Glomerular endothelial cell (primary cell): ENCODE measurements around the gene SPATA33. TPM values are rescaled to one million over a fixed set of nuclear protein-coding genes. Genes with fewer than 3 reads are reported as not detected.
"Not testable (repeated sequence)": the region's sequence is repeated elsewhere in the genome, so short reads cannot be mapped to it uniquely, and the experiment has no call there.

Experiments
- DNase-seq: peaks from one replicate; pipeline ENCODE4 v3.0.0-alpha.2; 2011; ENCODE audit warnings: low read depth, low spot score; ENCODE audit errors: extremely low read depth
- total RNA-seq: library from RNA; depleted of rRNA; stranded (reverse); fragments of >200 nt; gene quantifications from 2 replicates; pipeline ENCODE4 v1.2.3, GENCODE V29; 2015

The SPATA33 gene
- total RNA-seq, 1 donor from 2014 or later = 10.0 TPM

DNA sequence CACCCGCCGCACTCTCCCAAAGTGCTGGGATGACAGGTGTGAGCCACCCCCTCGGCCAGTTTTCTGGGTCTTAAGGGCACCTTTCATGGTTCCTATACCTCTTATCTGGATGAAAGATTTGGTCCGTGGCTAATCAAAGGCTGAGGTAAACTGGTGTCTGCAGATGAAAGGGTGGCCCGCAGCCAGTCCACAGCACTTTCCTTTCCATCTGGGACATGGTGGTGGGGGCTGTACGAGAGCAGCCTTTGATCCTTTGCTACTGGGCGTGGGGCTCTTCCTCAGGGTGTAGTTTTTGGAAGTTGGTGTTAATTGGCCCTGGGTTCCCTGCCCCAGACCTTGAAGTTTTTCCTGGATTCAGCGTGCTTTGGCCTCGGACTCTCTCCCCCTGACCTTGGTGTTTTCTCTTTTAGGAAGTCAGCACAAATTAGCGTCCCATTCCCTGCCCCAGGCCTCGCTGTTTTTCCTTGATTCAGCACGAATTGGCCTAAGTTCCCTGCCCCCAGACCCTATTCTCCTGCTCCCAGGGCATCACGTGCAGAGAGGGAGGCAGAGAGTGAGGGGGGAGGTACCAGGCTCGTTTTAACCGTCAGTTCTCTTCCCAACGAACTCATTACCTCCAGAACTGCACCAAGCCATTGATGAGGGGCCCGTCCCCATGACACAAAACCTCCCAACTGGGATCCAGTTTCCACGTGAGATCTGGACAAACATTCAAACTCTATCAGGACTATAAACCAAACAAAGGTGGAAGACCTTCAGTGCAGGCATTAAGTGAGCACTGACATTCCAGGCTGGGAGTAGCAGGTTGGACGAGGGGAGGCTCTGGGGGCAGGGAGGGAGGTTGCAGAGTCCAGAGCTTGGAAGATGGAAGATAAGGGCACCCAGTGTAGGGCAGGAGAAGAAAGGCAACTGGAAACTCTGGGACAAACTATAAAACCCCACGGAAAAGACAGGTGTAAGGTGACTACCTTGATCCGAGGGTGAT, 32.6 kb upstream of the SPATA33 start:
- no peak for DNase-seq

DNA sequence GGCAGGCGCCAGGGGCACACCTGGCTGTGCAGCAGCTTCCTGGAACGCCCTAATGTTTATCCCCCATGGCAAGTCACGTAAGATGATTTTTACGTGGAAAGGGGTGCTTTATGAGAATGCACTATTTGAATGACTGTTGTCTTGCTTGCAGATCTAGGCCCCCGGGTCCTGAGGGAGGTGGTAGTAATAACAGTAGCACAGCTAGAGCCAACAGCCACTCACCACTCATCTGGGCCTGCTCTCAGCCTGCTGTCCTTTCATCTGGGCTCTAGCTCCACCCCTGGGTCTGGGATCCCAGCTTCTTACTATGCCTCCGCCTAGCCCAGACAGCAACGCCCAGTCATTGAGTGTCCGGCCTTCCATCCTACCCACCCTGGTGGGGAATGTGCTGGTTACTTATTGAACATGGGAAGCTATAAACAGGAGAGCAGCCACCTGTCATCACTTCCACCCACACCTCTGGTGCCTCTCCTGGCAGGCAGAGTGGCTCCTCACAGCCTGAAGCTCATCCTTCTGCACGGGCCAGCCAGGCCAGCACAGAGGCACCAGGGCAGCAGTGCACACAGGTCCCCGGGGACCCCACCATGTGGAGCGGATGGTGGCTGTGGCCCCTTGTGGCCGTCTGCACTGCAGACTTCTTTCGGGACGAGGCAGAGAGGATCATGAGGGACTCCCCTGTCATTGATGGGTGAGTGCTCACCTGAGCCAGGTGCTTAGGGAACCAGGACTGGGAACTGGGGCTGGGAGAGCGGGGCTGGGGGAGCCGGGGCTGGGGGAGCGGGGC, 27.6 kb upstream of the SPATA33 start:
- no peak for DNase-seq

DNA sequence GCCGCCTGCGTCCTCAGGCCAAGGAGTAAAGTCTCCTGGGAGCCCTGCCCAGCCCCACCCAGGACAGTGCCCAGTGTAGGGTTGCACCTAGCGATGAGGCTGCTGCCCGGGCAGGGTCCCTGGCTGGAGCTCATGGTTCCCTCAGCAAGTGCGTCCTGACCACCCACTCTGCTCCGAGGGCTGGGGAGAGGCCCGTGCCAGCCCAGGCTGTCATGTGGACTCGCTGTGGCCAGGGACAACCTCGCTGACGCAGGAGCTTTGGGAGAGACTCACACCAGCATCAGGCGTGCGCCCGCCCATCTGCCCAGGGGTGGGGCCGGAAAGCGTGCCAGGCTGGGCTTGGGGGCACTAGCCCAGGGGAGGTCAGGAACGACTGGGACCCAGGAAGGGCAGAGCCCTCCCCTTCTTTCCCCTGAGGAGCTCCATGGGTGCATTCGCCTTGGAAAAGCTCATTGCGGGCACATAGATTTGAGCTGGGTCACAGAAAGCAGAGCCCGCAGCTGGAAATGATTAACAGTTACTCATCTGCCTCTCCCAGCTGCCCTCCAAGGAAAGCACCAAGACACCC, 24.5 kb upstream of the SPATA33 start:
- no peak for DNase-seq

DNA sequence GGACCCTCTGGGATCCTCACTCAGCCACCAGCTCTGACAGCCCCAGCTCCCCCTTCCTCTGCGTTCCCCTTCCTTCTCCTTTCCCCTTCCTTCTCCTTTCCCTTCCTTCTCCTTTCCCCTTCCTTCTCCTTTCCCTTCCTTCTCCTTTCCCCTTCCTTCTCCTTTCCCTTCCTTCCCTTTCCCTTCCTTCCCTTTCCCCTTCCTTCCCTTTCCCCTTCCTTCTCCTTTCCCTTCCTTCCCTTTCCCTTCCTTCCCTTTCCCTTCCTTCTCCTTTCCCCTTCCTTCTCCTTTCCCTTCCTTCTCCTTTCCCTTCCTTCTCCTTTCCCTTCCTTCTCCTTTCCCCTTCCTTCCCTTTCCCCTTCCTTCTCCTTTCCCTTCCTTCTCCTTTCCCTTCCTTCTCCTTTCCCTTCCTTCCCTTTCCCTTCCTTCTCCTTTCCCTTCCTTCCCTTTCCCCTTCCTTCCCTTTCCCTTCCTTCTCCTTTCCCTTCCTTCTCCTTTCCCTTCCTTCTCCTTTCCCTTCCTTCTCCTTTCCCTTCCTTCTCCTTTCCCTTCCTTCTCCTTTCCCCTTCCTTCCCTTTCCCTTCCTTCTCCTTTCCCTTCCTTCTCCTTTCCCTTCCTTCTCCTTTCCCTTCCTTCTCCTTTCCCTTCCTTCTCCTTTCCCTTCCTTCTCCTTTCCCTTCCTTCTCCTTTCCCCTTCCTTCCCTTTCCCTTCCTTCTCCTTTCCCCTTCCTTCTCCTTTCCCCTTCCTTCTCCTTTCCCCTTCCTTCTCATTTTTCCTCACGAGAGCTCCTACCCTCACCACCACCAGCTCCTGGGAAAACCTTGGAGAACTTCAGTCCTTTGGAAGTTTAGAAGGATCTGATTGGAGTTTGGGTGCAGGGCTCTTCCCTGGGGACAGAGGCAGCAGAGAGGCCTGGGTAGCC, 22.9 kb upstream of the SPATA33 start:
- DNase-seq = not testable (repeated sequence)

DNA sequence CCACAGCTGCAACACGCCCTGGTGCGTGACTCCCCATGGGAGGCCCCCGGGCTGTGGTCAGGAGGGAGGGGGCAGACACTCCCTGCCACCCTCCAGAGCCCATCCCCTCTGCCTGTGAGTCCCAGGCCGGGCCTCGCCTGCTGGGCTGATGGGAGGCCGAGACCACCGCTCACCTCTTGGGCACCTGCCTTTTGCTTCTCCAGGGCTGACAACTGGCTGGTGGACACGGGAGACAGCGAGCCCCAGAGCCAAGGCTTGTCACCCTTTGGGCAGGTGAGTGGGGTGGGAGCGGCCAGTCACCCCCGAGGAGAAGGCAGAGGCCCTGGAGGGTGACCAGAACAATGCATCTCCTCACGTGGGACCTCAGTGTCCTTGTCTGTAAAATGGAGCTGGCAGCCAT, 21.0 kb upstream of the SPATA33 start:
- DNase-seq = no peak

DNA sequence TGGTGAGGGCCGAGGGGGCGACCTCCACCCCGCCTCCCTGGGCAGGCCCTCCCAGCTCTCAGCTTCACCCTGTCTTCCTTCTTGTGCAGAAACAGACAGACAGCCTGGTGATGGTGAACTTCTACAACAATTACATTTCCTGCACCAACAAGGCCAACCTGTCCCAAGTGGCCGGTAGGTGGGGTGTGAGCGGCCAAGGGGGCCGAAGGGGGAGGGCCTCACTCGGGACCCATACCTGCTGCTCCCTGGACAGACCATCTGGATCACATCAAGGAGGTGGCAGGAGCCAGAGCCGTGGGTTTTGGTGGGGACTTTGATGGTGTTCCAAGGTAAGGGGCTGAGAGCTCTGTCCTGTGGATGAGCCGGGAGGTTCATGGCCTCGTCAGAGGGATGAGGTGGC, 20.3 kb upstream of the SPATA33 start:
- no peak for DNase-seq

DNA sequence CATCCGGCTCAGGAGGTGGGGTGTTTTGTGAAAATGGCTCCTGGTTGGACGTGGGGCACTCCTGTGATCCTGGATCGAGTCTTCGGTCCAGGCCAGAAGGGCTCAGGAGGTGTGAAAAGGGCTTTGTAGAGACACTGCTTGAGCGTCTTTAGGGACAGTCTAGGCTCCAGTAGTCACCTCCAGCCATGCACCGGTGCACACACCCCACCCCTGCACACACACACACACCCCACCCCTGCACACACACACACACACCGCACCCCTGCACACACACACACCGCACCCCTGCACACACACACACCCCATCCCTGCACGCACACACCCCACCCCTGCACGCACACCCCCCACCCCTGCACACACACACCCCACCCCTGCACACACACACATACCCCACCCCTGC, 19.2 kb upstream of the SPATA33 start:
- no peak for DNase-seq

DNA sequence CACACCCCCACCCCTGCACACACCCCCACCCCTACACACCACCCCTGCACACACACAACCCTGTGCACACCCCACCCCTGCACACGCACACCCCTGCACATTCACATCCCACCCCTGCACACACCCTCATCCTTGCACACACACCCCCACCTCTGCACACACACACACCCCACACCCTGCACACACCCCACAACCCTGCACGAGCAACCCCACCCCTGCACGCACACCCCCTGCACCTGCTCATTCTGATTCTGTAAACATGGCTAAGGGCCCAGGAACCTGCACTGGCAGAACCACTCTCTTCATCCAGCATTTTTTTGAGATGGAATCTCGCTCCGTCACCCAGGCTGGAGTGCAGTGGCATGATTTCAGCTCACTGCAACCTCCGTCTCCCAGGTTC, 18.3 kb upstream of the SPATA33 start:
- no peak for DNase-seq

DNA sequence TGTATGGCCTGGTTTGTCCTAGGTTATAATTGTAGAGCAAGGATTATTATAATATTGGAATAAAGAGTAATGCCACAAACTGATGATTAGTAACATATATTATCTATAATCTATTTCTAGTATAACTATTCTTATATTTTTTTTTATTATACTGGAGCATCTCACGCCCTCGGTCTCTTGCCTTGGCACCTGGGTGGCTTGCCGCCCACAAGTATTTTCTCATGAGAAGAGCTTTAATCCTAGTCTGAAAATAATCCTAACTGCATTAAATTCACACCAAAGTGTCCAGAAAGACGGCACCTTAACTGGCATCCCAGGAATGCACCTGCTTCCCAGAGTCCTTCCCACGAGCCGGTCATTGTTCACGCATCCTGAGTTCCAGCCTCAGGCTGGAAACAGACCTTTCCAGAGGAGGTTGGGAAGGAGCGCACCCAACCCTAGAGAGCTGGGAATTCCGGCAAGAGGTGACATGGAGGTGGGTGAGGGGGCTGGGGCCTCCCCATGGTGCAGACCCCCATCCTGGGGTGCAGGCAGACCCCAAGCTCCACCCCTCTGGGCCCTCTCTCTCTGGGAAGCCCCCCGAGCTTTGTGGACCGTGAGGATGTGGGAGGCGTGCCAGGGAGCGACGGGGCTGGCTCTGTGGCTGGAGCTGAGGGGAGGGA, 16.0 kb upstream of the SPATA33 start:
- DNase-seq = no peak

DNA sequence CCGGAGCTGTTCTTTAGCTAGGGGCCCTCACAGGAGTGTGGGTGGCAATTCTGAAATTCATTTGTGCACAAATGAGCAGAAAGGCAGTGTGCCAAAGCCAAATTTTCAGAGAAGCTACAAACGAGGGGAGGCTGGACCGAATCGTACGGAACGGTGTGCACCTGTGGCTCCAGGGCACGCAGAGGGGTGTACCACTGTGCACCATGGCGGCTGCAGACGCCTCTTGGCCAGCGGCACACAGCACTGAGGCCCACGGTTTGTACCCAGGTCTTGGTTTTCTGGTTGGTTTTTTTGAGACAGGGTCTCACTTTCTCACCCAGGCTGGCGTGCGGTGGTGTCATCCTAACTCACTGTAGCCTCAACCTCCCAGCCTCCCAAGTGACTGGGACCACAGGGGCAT, 15.1 kb upstream of the SPATA33 start:
- no peak for DNase-seq

DNA sequence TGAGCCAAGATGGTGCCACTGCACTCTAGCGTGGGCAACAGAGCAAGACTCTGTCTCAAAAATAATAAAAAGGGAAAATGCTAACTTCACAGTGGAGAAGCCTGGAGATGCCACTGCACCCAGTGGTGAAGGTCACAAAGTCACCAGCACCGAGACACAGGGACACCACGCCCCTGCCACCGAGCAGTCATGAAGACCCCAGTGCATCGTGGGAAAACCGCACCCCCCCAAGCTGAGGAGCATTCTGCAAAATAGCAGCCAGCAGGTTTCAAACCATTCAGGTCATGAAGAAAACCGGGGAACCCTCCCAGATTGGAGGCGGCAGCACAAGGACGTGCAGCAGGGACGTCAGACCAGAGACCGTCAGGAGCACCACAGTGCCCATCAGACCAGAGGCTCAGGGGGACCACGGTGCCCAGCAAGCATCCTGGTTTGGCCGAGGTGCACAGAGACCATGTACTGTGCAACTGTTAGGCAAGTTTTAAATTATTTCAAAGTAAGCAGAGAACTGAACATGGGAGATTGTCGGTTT, 13.8 kb upstream of the SPATA33 start:
- DNase-seq = no peak

DNA sequence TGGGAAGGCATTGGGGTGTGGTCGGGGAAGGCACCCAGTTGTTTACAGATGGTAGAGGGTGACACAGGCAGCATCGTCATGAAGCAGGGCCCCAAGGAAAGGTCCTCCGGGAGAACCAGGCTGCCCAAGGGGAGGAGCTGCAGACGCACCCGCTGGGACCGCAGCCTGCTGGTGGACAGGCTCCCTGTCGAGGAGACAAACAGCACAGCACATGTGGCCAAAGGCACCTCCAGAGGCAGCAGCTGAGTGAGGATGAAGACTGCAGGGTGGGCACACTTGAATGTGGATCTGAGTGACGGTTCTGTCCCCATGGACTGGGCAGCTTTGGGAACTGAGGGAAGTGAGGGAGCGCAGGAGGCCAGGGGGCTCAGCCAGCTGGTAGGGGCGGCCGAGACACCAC, 12.5 kb upstream of the SPATA33 start:
- no peak for DNase-seq

DNA sequence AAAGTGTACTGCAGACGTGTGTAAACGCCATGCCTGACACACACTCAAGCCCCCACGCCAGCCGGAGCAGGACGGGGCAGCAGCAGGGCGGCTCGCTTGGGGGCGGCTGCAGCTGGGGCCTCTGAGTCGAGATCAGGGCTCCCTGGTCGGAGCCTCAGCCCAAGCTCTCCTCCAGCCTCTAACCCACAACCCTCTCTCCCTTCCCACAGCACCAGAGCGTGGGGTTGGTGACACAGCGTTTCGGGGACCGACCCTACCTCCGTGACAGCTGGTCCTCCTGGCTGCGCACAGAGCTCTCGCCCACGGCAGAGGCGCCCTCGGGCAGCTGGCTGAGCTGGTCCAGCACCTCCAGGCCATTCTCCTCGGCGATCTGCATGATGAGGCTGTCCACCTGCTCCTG, 11.4 kb upstream of the SPATA33 start:
- no peak for DNase-seq

DNA sequence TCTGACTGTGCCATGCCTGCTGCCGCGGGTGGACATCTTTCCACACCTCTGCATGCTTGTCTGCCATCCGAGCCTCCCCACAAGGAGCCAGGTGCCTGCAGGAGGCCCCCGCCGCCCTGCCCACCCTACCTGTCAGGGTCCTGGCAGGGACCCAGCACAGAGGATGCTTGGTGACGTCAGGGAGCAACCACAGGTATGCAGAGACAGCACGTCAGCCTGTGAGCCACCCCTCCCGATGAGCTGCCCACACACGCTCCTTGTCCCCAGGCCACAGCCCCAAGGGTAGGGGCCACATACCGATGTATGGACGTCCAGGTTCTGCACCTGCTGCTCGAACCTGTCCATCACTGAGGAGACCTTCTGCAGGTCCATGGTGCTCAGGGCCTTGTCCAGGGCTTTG, 10.7 kb upstream of the SPATA33 start:
- no peak for DNase-seq

DNA sequence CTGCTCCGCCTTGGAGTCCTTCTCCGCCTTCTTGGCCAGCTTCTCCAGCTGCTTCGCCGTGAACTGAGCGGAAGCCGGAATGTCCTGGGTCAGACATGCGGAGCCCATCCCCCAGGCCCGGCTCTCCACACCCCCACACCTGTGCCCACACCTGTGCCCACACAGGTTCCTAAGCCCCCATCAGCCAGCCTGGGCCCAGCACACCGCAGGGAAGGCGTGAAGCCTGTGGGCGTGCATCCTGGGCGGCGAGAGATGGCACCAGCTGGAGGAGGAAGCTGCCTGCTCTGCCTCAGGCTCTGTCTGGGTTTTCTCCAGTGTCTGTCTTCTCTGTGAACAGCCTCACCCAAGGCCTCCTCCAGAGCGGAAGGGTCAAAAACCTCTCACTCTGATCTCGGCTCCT, 6.1 kb upstream of the SPATA33 start:
- DNase-seq = no peak

DNA sequence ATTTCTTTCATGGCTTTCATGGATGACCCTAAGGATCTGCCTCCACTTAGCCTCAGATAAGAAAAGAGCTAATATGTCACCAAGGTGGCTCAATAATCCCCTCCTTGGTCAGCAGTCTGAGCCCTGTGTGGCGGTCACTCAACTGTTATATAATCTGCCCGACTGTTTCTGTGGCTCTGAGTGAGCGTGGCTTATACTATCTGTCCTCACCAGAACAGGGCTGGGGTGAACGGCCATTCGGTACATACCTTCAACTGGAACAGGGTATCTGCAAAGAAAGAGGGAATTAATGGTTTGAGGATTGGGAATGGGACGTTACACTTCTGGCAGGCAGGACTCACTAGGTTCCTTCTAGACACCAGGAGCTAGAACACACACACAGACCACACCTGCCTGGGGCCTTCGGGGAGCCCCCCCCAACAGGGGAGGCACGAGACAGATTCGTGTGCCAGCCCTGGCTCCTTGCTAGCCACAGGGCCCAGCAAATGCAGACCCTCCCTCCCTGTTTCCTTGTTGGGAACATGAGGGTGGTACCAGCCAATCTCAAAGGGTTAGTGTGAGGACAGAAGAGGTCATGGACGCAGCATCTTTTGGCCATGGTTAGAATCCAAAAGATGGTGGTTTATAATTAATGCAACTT, 3.9 kb upstream of the SPATA33 start:
- DNase-seq = no peak

DNA sequence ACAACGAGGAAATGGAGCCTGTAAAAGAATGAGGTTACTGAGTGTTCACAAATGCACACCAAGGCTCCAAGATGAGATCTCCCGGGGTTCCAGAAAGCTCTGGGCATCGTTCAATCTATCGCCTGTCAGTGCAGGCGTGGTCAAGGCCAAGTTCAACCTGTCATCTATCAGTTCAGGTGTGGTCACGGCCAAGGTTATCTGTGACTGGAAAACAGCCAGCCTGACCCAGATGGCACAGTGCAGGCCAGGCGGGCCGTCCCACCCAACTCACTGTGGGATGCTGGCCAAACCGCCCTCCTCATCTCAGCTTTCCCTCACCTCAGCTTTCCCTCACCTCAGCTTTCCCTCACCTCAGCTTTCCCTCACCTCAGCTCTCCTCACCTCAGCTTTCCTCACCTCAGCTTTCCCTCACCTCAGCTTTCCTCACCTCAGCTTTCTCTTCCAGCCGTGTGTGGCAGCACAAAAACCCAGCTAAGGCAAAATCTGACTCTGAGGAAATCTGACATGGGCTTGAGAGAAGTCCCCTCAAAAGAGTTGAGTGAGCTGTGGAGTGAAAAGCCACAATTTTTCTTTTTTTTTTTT, 2.5 kb upstream of the SPATA33 start:
- no peak for DNase-seq

DNA sequence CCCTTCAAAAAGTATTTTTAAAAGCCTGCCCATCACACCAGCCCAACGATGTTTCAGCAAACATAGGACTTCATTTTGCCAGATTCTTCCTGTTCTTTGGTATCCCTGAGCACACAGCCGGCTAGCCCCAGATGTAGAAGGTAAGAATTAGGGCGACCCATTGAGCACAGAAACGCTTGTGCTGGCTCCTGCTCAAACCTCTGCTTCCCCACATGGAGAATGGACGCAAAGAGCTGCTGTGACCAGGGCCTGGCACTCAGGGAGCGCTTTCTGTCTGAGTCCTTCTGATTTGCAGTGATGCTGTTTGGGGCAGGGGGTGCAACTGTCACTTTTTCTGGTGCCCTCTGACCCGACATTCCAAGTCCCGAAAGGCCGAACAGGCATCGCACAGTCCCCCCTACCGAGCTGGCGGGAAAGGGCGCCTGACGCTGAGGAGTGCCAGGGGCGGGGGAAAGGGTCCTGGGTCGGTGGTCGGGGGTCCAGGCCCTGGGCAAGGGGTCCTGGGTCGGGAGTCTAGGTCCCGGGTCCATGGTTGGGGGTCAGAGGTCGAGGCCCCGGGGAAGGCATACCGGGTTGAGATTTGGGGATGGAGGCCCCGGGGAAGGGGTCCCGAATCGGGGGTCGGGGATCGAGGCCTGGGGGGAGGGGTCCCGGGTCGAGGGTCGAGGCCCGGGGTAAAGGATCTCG, 1.1 kb upstream of the SPATA33 start:
- DNase-seq = no peak
